Renal pelvis (tissue), 4 donors: ENCODE measurements around the gene WNT9A. TPM values are rescaled to one million over a fixed set of nuclear protein-coding genes. Genes with fewer than 3 reads are reported as not detected.

ENCODE experiments used
- DNase-seq: peaks from one replicate; pipeline ENCODE4 v3.0.0-alpha.2; 2013
- polyA plus RNA-seq, 3 donors: library from polyadenylated mRNA; unstranded; fragments of 120-200 nt; gene quantifications; one replicate each; pipeline ENCODE4 v1.2.1, GENCODE V29; 2013; ENCODE audit not compliant: insufficient read length in 3 of 3

The WNT9A gene
- polyA plus RNA-seq, 3 donors, result 1.6 to 1.7 (median 1.6) TPM

DNA sequence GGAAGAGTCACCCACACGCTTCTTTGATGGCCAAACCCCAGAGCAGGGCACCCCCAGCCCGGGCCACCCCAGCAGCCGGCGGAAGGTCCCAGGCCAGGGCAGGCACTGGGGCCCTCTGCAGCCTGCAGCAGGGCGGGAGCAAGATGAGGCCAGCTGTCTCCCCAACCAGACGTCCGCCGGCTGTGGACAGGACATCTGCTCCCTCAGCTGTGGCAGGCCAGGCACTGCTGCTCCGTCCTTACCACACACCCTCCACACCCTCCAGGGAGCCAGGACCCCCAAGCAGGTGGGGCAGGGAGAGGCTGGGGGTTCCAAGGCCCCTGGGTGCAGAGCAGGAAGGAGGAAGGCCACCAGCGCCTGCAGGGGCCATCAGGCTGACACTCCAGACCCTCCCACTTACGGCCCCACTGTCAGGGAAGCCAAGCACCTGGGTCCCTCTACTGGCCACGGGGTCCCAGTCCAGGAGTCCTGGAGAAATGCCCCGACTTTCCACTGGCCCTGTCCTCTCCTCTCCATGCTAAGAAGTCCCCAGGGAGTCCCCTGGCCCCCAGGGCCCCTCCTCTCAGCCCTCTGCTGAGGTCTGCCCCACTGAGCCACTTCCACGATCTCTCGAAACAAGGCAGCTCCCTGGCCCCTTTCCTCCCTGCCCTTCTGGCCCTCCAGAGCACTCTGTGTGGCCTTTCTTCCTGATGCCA is 5.6 kb downstream of the WNT9A start:
- DNase-seq, result no peak

DNA sequence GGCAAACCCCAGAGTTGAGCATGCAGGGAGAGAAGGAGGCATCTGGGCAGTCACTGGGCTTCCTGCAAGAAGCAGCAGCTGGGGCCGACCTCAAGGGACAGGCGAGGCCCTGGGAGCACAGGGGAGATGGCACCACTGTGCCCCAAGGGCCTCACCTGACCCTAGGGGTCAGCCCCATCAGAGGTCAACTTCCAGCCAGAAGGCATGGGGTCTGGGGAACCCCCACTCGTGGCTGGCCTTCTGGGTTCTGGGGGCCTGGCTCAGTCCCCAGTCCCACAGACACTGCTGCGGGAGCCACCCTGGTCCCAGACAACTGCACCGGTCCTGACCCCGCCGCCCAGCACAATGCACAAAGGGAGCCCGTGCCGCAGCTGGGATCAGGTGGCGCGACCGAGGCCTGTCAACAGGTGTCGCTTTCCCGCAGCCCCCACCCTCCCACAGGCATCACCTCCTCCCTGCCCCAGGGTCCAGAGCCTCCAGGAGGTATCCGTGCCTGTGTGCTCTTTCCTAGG is 6.2 kb downstream of the WNT9A start:
- no peak for DNase-seq

DNA sequence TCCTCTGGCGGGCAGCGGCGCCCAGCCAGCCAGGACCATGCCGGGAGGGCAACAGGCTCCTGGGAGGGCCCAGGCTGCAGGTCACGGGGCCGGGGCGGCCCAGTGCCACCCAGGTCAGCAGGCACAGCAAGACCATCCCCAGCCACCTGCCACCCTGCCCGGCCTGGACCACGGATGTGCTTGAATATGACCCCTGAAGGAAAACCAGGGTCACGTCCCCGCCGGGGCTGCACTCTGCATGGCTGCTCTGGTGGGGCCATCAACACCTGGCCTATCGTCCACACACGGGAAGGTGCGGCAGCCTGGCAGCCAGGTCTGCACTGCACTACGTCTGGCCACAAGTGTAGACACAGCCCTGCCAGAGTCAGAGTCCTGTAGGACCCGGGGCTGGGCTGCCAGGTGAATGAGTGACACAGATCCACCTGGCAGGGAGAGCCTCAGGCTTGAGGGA is 6.9 kb downstream of the WNT9A start:
- no peak for DNase-seq

GRCh38 chr1:227939791-227940771 is 7.7 kb downstream of the WNT9A start:
- no peak for DNase-seq

GRCh38 chr1:227938911-227939790 is 8.6 kb downstream of the WNT9A start:
- no peak for DNase-seq

DNA sequence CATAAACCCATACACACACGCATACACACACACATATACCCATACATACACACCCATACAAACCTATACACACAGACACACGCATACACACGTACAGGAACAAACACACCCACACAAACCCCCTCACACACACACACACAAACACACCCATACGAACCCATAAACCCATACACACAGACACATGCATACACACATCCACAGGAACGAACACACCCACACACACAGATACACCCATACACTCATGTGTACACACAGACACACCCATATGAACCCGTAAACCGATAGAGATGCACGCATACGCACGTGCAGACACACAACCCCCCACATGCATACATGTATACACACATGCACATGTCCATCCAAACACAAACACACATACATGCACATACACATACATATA is 9.5 kb downstream of the WNT9A start:
- no peak for DNase-seq

DNA sequence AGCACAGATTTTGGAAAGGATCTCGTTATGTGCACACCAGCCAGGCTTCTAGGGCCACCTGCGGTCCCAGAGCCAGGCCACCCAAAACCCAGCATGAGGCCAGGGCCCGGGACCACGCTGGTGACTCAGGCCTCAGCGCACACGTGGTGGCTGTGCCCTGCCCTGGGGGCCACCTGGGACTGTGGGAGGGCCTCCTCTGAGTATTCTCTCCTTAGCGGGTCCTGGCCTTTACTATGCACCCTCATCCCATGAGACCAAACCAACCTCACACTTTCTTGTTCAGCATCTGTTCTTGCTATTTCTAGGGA is 9.9 kb downstream of the WNT9A start:
- DNase-seq, result no peak

DNA sequence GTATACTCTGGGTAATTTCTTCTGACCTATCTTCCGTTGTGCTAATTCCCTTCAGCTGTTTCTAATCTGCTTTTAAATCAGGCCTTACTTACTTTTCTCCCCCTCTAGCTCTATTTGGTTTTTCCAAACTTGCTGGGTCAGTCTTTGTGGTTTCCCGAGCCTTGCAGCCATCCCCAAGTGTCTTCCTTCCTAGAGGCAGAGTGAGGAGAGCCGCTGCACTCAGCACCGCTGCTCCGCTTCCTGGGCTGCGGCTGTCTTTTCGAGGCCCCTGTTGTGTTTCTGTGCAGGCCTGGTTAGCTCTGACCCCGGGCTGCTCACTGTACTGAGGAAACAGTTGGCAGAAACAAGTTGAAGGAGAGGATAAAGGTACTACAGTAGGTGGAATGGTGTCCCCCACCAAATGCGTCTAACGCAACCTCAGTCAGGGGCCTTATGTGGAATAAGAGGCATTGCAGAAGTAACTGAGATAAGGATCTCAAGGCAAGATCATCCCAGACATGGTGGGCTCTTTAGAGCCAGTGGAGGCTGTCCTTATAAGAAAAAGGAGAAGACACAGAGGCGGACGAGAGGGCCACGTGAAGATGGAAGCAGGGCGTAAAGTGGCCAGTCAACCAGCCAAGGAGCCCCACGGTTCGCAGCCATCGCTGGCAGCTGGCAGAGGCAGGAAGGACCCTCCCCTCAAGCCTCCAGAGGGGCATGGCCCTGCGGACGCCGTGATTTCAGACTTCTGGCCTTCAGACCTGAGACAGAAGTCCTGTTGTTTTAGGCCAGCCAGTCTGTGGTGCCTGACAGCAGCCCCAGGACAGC is 10.5 kb downstream of the WNT9A start:
- DNase-seq, result no peak

- no peak for DNase-seq
Measured at GRCh38 chr1:227935826-227936225, 11.9 kb downstream of the WNT9A start.

GRCh38 chr1:227934476-227935313 is 13.0 kb downstream of the WNT9A start:
- DNase-seq, result no peak

DNA sequence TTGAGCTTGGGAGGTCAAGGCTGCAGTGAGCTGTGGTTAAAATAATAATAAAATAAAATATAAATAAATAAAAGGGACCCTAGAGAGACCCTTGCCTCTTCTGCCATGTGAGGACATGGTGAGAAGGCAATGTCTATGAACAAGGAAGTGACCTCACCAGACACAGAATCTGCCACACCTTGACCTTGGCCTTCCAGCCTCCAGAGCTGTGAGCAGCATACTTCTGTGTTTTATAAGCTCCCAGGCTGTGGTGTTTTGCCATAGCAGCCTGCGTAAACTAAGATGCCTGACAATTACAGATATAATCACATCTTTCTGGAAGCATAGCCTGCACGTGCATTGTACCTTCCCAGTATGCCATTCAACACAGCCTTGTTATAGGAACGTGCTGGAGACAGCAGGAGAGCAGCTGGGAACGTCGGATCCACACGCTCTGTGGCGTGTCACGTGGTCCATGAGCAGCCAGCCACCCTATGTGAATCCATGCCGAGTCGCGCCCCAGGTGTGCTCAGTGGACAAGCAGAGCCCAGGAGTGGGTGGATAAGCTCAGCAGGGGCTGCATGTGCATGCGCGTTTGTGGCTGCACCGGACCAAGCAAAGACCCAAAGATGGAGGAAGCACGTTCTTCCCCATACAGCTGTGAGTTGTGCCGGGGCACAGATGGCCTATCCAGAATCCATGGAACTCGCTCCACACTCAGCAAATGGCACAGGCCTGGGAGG is 17.8 kb downstream of the WNT9A start:
- DNase-seq, result no peak

- DNase-seq, result no peak
Measured at GRCh38 chr1:227928811-227929375, 18.8 kb downstream of the WNT9A start.

DNA sequence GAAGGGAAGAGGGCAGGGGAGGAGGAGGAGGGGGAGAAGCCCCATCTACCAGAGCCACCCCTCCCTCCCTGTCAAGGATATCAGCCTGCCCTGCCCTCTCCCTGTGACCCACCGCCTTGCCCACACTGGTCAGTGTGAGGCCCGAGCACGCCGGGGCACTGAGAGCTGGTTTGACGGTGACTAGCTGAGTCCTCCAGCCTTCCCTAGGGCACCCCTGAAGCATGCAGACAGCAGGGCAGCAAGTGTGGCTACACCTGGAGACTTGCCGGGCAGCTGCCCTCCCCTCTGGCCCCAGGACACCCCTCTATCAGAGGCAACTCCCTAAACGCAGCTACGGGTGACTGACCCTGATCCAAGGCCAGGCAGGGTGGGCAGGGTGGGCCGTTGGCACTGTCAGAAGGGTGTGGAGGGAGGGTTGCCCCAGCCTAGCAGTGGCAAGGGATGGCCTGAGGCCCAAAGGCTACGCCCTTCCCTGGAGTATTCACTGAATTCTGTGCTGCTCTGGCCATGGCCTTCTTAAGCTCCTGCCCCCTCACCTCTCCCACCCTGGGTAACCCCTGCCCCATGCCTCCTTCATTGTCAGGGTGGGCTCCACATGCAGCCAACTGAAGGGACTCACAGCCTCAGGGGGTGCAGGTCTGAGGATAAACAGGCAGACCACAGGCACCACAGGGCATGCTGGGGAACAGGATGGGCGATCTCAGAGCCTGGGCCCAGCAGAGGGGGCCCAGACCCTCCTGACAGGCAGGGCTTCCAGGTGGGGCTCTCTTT is 19.6 kb downstream of the WNT9A start:
- DNase-seq, result no peak

- DNase-seq, result no peak
Measured at GRCh38 chr1:227926896-227927885, 20.5 kb downstream of the WNT9A start.

GRCh38 chr1:227926216-227926791 is 21.4 kb downstream of the WNT9A start:
- DNase-seq, result no peak

DNA sequence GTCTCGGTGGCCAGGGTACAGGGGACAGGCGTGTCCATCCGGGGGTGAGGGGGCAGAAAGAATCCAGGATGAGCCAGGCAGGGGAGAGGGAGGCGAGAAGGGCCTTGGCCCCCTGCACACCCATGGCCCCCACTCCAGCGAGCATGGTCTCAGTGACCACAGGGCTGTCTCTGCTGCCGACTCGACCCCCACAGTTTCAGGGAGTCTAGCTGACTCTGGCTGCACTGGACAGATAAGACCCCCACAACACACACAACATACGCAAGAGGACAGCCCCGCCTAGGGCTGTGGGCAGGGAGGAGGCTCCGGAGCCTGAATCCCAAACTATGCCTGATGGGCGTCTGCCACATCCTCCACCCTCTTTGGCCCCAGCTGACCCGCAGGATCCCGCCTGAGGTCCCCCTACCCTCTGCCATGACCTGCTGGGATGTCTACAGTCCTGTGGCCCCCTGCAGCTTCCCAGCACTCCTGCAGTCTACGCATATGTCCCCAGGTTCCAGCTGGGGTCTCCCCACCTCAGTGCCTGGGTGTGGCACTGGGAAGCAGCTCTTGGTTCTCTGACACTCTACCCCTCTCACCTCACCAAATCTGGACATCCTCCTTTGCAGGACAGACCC is 22.0 kb downstream of the WNT9A start:
- DNase-seq, result no peak
